ENCODE measurements around the gene THBS2.
"Not testable (repeated sequence)": the region's sequence is repeated elsewhere in the genome, so short reads cannot be mapped to it uniquely, and the experiment has no call there.

The THBS2 gene

GRCh38 chr6:169253337-169254238 is at the start of gene THBS2:
THBS2 (minus strand) TSS chr6:169253846; CDS start chr6:169250784, 3,062 bp downstream.
- DNase-seq (ENCODE audit: low read depth, low spot score), result no peak

GRCh38 chr6:169302716-169303115 is 49.1 kb upstream of the THBS2 start:
- no peak for DNase-seq (ENCODE audit: low read depth, low spot score)

GRCh38 chr6:169302255-169302654 is 48.6 kb upstream of the THBS2 start:
- no peak for DNase-seq (ENCODE audit: low read depth, low spot score)

GRCh38 chr6:169300916-169301315 is 47.3 kb upstream of the THBS2 start:
- DNase-seq (ENCODE audit: low read depth, low spot score), result no peak

GRCh38 chr6:169298626-169299025 is 45.0 kb upstream of the THBS2 start:
- DNase-seq (ENCODE audit: low read depth, low spot score), result not testable (repeated sequence)

- no peak for DNase-seq (ENCODE audit: low read depth, low spot score)
These were observed 43.0 kb upstream of the THBS2 start for GRCh38 chr6:169296622-169297021.

- DNase-seq (ENCODE audit: low read depth, low spot score), result no peak
These were observed 42.5 kb upstream of the THBS2 start for GRCh38 chr6:169296170-169296569.

- no peak for DNase-seq (ENCODE audit: low read depth, low spot score)
These were observed 39.5 kb upstream of the THBS2 start for GRCh38 chr6:169293196-169293595.

- DNase-seq (ENCODE audit: low read depth, low spot score), result no peak
These were observed 38.9 kb upstream of the THBS2 start for GRCh38 chr6:169292338-169293124.

- no peak for DNase-seq (ENCODE audit: low read depth, low spot score)
These were observed 38.1 kb upstream of the THBS2 start for GRCh38 chr6:169291646-169292337.

GRCh38 chr6:169291148-169291547 is 37.5 kb upstream of the THBS2 start:
- no peak for DNase-seq (ENCODE audit: low read depth, low spot score)

GRCh38 chr6:169289619-169290339 is 36.1 kb upstream of the THBS2 start:
- no peak for DNase-seq (ENCODE audit: low read depth, low spot score)

- no peak for DNase-seq (ENCODE audit: low read depth, low spot score)
These were observed 35.6 kb upstream of the THBS2 start for GRCh38 chr6:169289257-169289618.

- DNase-seq (ENCODE audit: low read depth, low spot score), result no peak
These were observed 34.9 kb upstream of the THBS2 start for GRCh38 chr6:169288591-169288990.

GRCh38 chr6:169287675-169288074 is 34.0 kb upstream of the THBS2 start:
- no peak for DNase-seq (ENCODE audit: low read depth, low spot score)

GRCh38 chr6:169286961-169287360 is 33.3 kb upstream of the THBS2 start:
- no peak for DNase-seq (ENCODE audit: low read depth, low spot score)

GRCh38 chr6:169285165-169285564 is 31.5 kb upstream of the THBS2 start:
- DNase-seq (ENCODE audit: low read depth, low spot score), result no peak

- DNase-seq (ENCODE audit: low read depth, low spot score), result no peak
These were observed 30.3 kb upstream of the THBS2 start for GRCh38 chr6:169283924-169284323.

GRCh38 chr6:169282043-169282442 is 28.4 kb upstream of the THBS2 start:
- DNase-seq (ENCODE audit: low read depth, low spot score), result no peak

- no peak for DNase-seq (ENCODE audit: low read depth, low spot score)
These were observed 24.0 kb upstream of the THBS2 start for GRCh38 chr6:169277619-169278018.

GRCh38 chr6:169274781-169275180 is 21.1 kb upstream of the THBS2 start:
- DNase-seq (ENCODE audit: low read depth, low spot score), result no peak

All from activated CD4-positive, CD25-positive, alpha-beta regulatory T cell treated with anti-CD3 and anti-CD28 coated beads, Interleukin-2, amount 50 U/mL, for 16 hours (primary cell).